CD4-positive, CD25-positive, alpha-beta regulatory T cell (primary cell): ENCODE results near the gene HLA-DMB. TPM values are rescaled to one million over a fixed set of nuclear protein-coding genes. Genes with fewer than 3 reads are reported as not detected.

Source experiments
- ATAC-seq, 2 donors: fragments of 150-1000 bp; cut with Tn5 transposase; one replicate each; pipeline ENCODE4 v1.10.0; 2021; ENCODE audit warnings: low read depth in 2 of 2, moderate number of reproducible peaks in 2 of 2, moderate library complexity in 1 of 2
- DNase-seq, 3 donors: peaks; one replicate each; pipeline versions ENCODE4 v3.0.0 to v3.0.0-alpha.2; 2012 to 2022; ENCODE audit warnings: mixed read lengths in 1 of 3
- H3K27ac ChIP-seq: one replicate; pipeline ENCODE4 v1.7.0; 2013; ENCODE audit warnings: mild to moderate bottlenecking, low read length; ENCODE audit not compliant: insufficient read depth, poor library complexity, severe bottlenecking
- H3K27me3 ChIP-seq: one replicate; pipeline ENCODE4 v1.7.0; 2013; ENCODE audit warnings: low read length; ENCODE audit not compliant: control insufficient read depth, insufficient read depth
- H3K36me3 ChIP-seq: one replicate; pipeline ENCODE4 v1.7.0; 2013; ENCODE audit warnings: mild to moderate bottlenecking, low read length, moderate library complexity; ENCODE audit not compliant: control insufficient read depth, insufficient read depth
- H3K4me1 ChIP-seq: 2 replicates; pipeline ENCODE4 v1.7.0; 2013; ENCODE audit warnings: mild to moderate bottlenecking, low read length; ENCODE audit not compliant: insufficient read depth, control insufficient read depth, poor library complexity, severe bottlenecking
- H3K4me3 ChIP-seq: one replicate; pipeline ENCODE4 v1.7.0; 2013; ENCODE audit warnings: low read depth, mild to moderate bottlenecking, low read length, moderate library complexity
- H3K9me3 ChIP-seq, 2 experiments: 1 replicate in 1 of 2; 2 replicates in 1 of 2; pipeline ENCODE4 v1.7.0; 2013; ENCODE audit warnings: low read length in 2 of 2, mild to moderate bottlenecking in 1 of 2, moderate library complexity in 1 of 2; ENCODE audit not compliant: control insufficient read depth in 2 of 2
- H3K27ac Mint-ChIP-seq, 3 donors: one replicate each; pipeline ENCODE4 v1.8.0; 2020 to 2022; ENCODE audit warnings: mild to moderate bottlenecking in 3 of 3, mixed read lengths in 3 of 3, moderate library complexity in 2 of 3
- H3K27me3 Mint-ChIP-seq: one replicate; pipeline ENCODE4 v1.8.0; 2022; ENCODE audit warnings: mild to moderate bottlenecking, mixed read lengths
- H3K36me3 Mint-ChIP-seq: one replicate; pipeline ENCODE4 v1.8.0; 2020; ENCODE audit warnings: mixed read lengths
- H3K4me1 Mint-ChIP-seq, 4 donors: one replicate each; pipeline ENCODE4 v1.8.0; 2020 to 2022; ENCODE audit warnings: mixed read lengths in 4 of 4, mild to moderate bottlenecking in 1 of 4
- H3K4me3 Mint-ChIP-seq, 4 donors: one replicate each; pipeline ENCODE4 v1.8.0; 2020 to 2022; ENCODE audit warnings: mild to moderate bottlenecking in 4 of 4, mixed read lengths in 4 of 4, moderate library complexity in 3 of 4
- H3K9me3 Mint-ChIP-seq, 7 donors: one replicate each; pipeline ENCODE4 v1.8.0; 2020 to 2022; ENCODE audit warnings: mixed read lengths in 7 of 7, mild to moderate bottlenecking in 3 of 7, moderate library complexity in 2 of 7
- polyA plus RNA-seq, 4 donors: library from polyadenylated mRNA; unstranded; fragments of 300-500 nt; fragmentation: Illumina TruSeq; gene quantifications; one replicate each; pipeline ENCODE4 v1.2.3, GENCODE V29; 2021
- total RNA-seq: library from RNA; stranded (reverse); gene quantifications from one replicate; pipeline ENCODE4 v1.2.3, GENCODE V29; 2022

The HLA-DMB gene
- total and polyA plus RNA-seq, 5 donors from 2014 or later, result 12.8 to 44.2 (median 27.8) TPM

DNA sequence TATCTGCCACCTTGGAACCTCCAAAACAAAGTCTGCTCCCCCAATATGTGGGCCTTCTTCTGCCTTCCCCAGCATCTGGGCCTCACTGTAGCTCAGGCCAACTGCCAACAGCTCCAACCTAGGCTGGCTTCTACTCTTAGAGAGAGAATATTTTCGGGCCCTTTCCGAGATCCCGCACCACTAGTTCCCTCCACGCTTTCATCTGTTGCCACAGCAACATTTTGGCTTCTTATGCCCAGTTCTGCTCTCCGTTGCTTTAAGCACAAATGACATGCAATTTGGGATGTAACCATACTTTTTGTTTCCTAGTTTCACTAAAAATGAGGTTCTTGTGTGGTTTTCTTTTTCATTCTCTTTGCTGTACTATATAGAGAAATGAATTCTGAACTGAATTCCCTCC lies 53.2 kb downstream of the HLA-DMB start:
- Histone ChIP-seq H3K27me3 (no peaks in the 10 kb centered on the region), H3K4me1 (no peaks in the 10 kb centered on the region), H3K27ac (no peak overlapping the region), H3K36me3 (no peaks in the 10 kb centered on the region), H3K4me3 (no peak overlapping the region), H3K9me3 (no peaks in the 10 kb centered on the region)
- DNase-seq, result no peak
- Mint-ChIP-seq H3K27ac (no peak overlapping the region), H3K9me3 (peaks cover 0 to 1% (median 0%) of the 10 kb centered on the region in 7 donors), H3K27me3 (peaks cover 27% of the 10 kb centered on the region), H3K4me1 (peaks cover 0 to 8% (median 3%) of the 10 kb centered on the region in 4 donors), H3K4me3 (no peak overlapping the region), H3K36me3 (no peaks in the 10 kb centered on the region)
- no peak for ATAC-seq

- ATAC-seq, result no peak
- Mint-ChIP-seq H3K27ac (no peak overlapping the region), H3K4me1 (peaks cover 0 to 6% (median 2%) of the 10 kb centered on the region in 4 donors), H3K27me3 (peaks cover 23% of the 10 kb centered on the region), H3K9me3 (peaks cover 0 to 1% (median 0%) of the 10 kb centered on the region in 7 donors), H3K36me3 (no peaks in the 10 kb centered on the region), H3K4me3 (no peak overlapping the region)
- no peaks in the 10 kb centered on the region for H3K27me3 ChIP-seq
- no peak overlapping the region for H3K27ac ChIP-seq
- H3K4me3 ChIP-seq, result no peak overlapping the region
- H3K9me3 ChIP-seq, result no peaks in the 10 kb centered on the region
- no peaks in the 10 kb centered on the region for H3K4me1 ChIP-seq
- no peaks in the 10 kb centered on the region for H3K36me3 ChIP-seq
- no peak for DNase-seq
These were observed 54.0 kb downstream of the HLA-DMB start for GRCh38 chr6:32886681-32887383.

DNA sequence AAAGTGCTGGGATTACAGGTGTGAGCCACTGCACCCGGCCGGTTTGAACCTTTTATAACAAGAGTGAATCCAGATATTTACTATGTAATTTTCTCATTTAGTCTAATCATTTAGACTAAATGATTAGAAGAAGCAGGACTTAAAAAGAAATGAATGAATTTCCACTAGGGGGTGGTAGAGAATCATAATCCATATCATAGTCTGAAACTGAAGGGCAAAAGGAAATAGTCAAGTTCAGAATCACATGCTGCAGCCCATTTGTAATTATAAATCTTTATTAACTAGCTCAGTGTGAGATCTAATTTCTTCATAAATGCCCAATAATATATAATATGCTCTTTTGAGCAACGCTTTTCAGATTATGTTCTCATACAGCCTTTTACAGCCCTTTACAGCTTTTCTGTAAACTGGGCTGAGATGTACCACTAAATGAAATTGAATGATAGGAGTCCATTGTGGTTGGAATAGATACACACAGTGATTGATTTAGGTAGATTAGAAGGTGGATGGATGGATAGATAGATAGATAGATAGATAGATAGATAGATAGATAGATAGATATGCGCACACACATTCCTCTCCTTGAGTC lies 55.0 kb downstream of the HLA-DMB start:
- Mint-ChIP-seq H3K9me3 (peaks cover 0 to under 1% (median 0%) of the 10 kb centered on the region in 7 donors), H3K4me1 (peaks cover 0 to 6% (median 2%) of the 10 kb centered on the region in 4 donors), H3K27ac (no peak overlapping the region), H3K27me3 (peaks cover 26% of the 10 kb centered on the region), H3K4me3 (peak overlapping the region in 2 of 4 donors; percentile 4 to 11), H3K36me3 (peaks cover 5% of the 10 kb centered on the region)
- Histone ChIP-seq H3K36me3 (no peaks in the 10 kb centered on the region), H3K27ac (no peak overlapping the region), H3K4me3 (no peak overlapping the region), H3K27me3 (no peaks in the 10 kb centered on the region), H3K4me1 (no peaks in the 10 kb centered on the region), H3K9me3 (no peaks in the 10 kb centered on the region)
- peak in 2 of 3 donors; percentile 79 to 89 for DNase-seq
- peak; percentile 53 for ATAC-seq

Other genes with a start within 250 kb of the HLA-DMB start
- 0.32 TPM for gene HLA-DQA2, start 199.6 kb downstream of the HLA-DMB start, total RNA-seq
- gene HLA-DQA2, start 199.6 kb downstream of the HLA-DMB start, polyA plus RNA-seq, result 1 to 10 TPM in 3 of 4 donors, not detected in 1; 1.5 to 2.8 (median 2.2) TPM
- 5.4 TPM for gene HLA-DQB2, start 177.5 kb downstream of the HLA-DMB start, total RNA-seq
- 1 to 10 TPM in 2 of 4 donors, not detected in 2; 3.7 to 3.8 TPM for gene HLA-DQB2, start 177.5 kb downstream of the HLA-DMB start, polyA plus RNA-seq
- gene HLA-DOB, start 124.0 kb downstream of the HLA-DMB start, total RNA-seq, result 6.8 TPM
- 1 to 10 TPM in 2 of 4 donors, under 1 TPM in 2; 0.31 to 4.3 (median 1.6) TPM for gene HLA-DOB, start 124.0 kb downstream of the HLA-DMB start, polyA plus RNA-seq
- 165 TPM for gene TAP2, start 102.3 kb downstream of the HLA-DMB start, total RNA-seq
- 10 to 100 TPM in 3 of 4 donors, 1 to 10 TPM in 1; 7.2 to 56.3 (median 31.9) TPM for gene TAP2, start 102.3 kb downstream of the HLA-DMB start, polyA plus RNA-seq
- 185 TPM for gene PSMB8, start 97.0 kb downstream of the HLA-DMB start, total RNA-seq
- 100 to 1,000 TPM; 462 to 803 (median 547) TPM for gene PSMB8, start 97.0 kb downstream of the HLA-DMB start, polyA plus RNA-seq
- 220 TPM for gene TAP1, start 87.3 kb downstream of the HLA-DMB start, total RNA-seq
- 100 to 1,000 TPM; 386 to 477 (median 440) TPM for gene TAP1, start 87.3 kb downstream of the HLA-DMB start, polyA plus RNA-seq
- gene PSMB9, start 86.8 kb downstream of the HLA-DMB start, total RNA-seq, result 148 TPM
- 100 to 1,000 TPM; 503 to 896 (median 615) TPM for gene PSMB9, start 86.8 kb downstream of the HLA-DMB start, polyA plus RNA-seq
- gene HLA-DMA, start 12.1 kb upstream of the HLA-DMB start, total RNA-seq, result 53.1 TPM
- gene HLA-DMA, start 12.1 kb upstream of the HLA-DMB start, polyA plus RNA-seq, result 10 to 100 TPM; 32.3 to 89.3 (median 70.1) TPM
- 425 TPM for gene BRD2, start 27.6 kb upstream of the HLA-DMB start, total RNA-seq
- 10 to 100 TPM; 43.9 to 58.7 (median 53.8) TPM for gene BRD2, start 27.6 kb upstream of the HLA-DMB start, polyA plus RNA-seq
- gene HLA-DOA, start 68.6 kb upstream of the HLA-DMB start, total RNA-seq, result 14.0 TPM
- gene HLA-DOA, start 68.6 kb upstream of the HLA-DMB start, polyA plus RNA-seq, result 10 to 100 TPM in 1 of 4 donors, 1 to 10 TPM in 3; 7.0 to 14.9 (median 8.9) TPM
- gene HLA-DPA1, start 132.6 kb upstream of the HLA-DMB start, total RNA-seq, result 102 TPM
- 100 to 1,000 TPM in 3 of 4 donors, 10 to 100 TPM in 1; 97.9 to 292 (median 209) TPM for gene HLA-DPA1, start 132.6 kb upstream of the HLA-DMB start, polyA plus RNA-seq
- 153 TPM for gene HLA-DPB1, start 135.0 kb upstream of the HLA-DMB start, total RNA-seq
- 100 to 1,000 TPM; 144 to 335 (median 244) TPM for gene HLA-DPB1, start 135.0 kb upstream of the HLA-DMB start, polyA plus RNA-seq